K562 (cell line): ENCODE results near the gene PARD3B.
A peak's percentile ranks its signal among the peaks of the same experiment; 100 is the strongest.

Experiments
- CREB1 ChIP-seq, 2 experiments: sonication (generic) in 1 of 2; formaldehyde crosslinking in 1 of 2; IDR thresholded peaks; 2 replicates each; pipeline versions ENCODE4 v1.6.1 to v1.8.0; 2012 to 2022; ENCODE audit warnings: inconsistent platforms in 1 of 2, mild to moderate bottlenecking in 1 of 2, missing genetic modification reagents in 1 of 2, moderate library complexity in 1 of 2
- CTCF ChIP-seq, 3 experiments: IDR thresholded peaks in 2 of 3; conservative IDR thresholded peaks in 1 of 3; 2 replicates each; pipeline ENCODE4 v1.5.1; 2011 to 2012; ENCODE audit warnings: low read length in 3 of 3, mild to moderate bottlenecking in 3 of 3, control low read depth in 2 of 3, improper control_type of control experiment in 1 of 3, inconsistent platforms in 1 of 3, low read depth in 1 of 3, mixed read lengths in 1 of 3, moderate library complexity in 1 of 3; ENCODE audit not compliant: insufficient read depth in 2 of 3
- MXI1 ChIP-seq: IDR thresholded peaks from 2 replicates; pipeline ENCODE4 v1.6.1; 2011; ENCODE audit warnings: low read depth, mild to moderate bottlenecking, improper control_type of control experiment, low read length
- NR2C2 ChIP-seq, 2 experiments: fragments of 200-800 bp in 1 of 2; sonication (Bioruptor generic) in 1 of 2; sonication (generic) in 1 of 2; formaldehyde crosslinking in 1 of 2; IDR thresholded peaks; 2 replicates each; pipeline versions ENCODE4 v1.6.1 to v1.8.0; 2016 to 2022; ENCODE audit warnings: mild to moderate bottlenecking in 1 of 2, missing compliant biosample characterization in 1 of 2, missing genetic modification characterization in 1 of 2, missing genetic modification reagents in 1 of 2
- PCBP1 ChIP-seq: fragments of 200-400 bp; formaldehyde crosslinking; IDR thresholded peaks from 2 replicates; pipeline ENCODE4 v1.6.1; 2018; ENCODE audit warnings: mild to moderate bottlenecking, low read depth, low read length; ENCODE audit not compliant: poor library complexity, severe bottlenecking
- POLR2AphosphoS5 ChIP-seq: IDR thresholded peaks from 2 replicates; pipeline ENCODE4 v1.6.1; 2011; ENCODE audit warnings: mild to moderate bottlenecking, low read depth, low read length, moderate library complexity; ENCODE audit not compliant: control insufficient read depth, insufficient read depth
- USF1 ChIP-seq: sonication (generic); formaldehyde crosslinking; IDR thresholded peaks from 2 replicates; pipeline ENCODE4 v1.9.0; 2022; ENCODE audit warnings: mild to moderate bottlenecking, missing genetic modification reagents
- USF2 ChIP-seq: sonication (generic); formaldehyde crosslinking; IDR thresholded peaks from 2 replicates; pipeline ENCODE4 v1.5.0; 2020; ENCODE audit warnings: missing genetic modification reagents
- YY1 ChIP-seq, 3 experiments: IDR thresholded peaks; 2 replicates each; pipeline ENCODE4 v1.6.1; 2011; ENCODE audit warnings: low read length in 2 of 3, mild to moderate bottlenecking in 2 of 3, moderate library complexity in 2 of 3, borderline replicate concordance in 1 of 3, control low read depth in 1 of 3, low read depth in 1 of 3; ENCODE audit not compliant: insufficient read depth in 3 of 3, insufficient replicate concordance in 2 of 3, control insufficient read depth in 1 of 3, insufficient read length in 1 of 3; ENCODE audit errors: extremely low read depth in 1 of 3
- ZBTB1 ChIP-seq: sonication (generic); formaldehyde crosslinking; IDR thresholded peaks from 2 replicates; pipeline ENCODE4 v1.8.1; 2023; ENCODE audit warnings: missing genetic modification reagents, low read depth, mild to moderate bottlenecking, borderline replicate concordance
- ZC3H11A ChIP-seq: IDR thresholded peaks from 2 replicates; pipeline ENCODE4 v1.6.1; 2012; ENCODE audit warnings: low read depth, low read length, improper control_type of control experiment
- ZNF274 ChIP-seq: IDR thresholded peaks from 2 replicates; pipeline ENCODE4 v1.6.1; 2011; ENCODE audit warnings: low read depth, mild to moderate bottlenecking, low read length, moderate library complexity, borderline replicate concordance
- TF ChIP-seq, protein P1 (sequence below): sonication (generic); formaldehyde crosslinking; IDR thresholded peaks from 2 replicates; pipeline ENCODE4 v1.9.0; 2022; ENCODE audit warnings: mild to moderate bottlenecking, missing genetic modification reagents

DNA sequence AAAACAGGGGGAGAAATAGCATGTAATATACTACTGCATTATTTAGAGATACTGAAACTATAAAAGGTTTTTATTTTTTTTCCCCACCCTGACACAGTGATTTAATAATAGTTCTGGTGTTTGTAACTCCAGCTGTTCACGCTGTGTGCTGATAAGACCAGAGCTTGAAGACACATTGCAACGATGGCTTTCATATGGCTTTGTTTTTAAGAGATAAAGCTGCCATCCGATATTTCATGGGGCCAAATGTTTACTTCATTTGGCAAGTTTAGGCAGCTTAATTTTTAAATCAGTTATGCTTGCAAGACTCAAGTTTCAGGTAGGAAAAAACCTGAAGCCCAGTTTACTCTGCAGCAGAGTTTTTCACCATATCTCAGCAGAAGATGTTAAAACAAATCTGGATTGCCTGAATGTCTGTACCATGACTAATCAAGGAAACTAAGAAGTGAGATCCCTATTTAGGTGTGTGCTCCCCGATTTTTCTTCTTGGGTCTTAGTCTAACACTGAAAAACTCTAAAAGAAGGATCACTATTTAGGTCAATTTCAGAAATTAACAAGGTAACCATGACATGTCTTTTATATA is 508.6 kb downstream of the PARD3B start:
- TF ChIP-seq USF2 (CRISPR knock-in tag), result no peak
- no peak for TF ChIP-seq ZBTB1 (CRISPR knock-in tag)
- TF ChIP-seq CREB1 (IDR thresholded peaks at IDR 0.05), result no peak
- TF ChIP-seq CREB1 (CRISPR knock-in tag; IDR thresholded peaks at IDR 0.05), result no peak
- no peak for TF ChIP-seq USF1 (CRISPR knock-in tag)
- TF ChIP-seq ZC3H11A, result no peak
- no peak for TF ChIP-seq MXI1
- TF ChIP-seq PCBP1, result no peak
- TF ChIP-seq ZNF274, result no peak
- TF ChIP-seq YY1 (IDR thresholded peaks at IDR 0.05; ENCODE audit: borderline replicate concordance in 1 of 3, control insufficient read depth in 1 of 3, extremely low read depth in 1 of 3, insufficient read depth in 3 of 3, insufficient read length in 1 of 3, insufficient replicate concordance in 2 of 3, low read depth in 1 of 3, low read length in 2 of 3), result no peak
- no peak for TF ChIP-seq CTCF (IDR thresholded peaks at IDR 0.05 in 2 of 3, conservative IDR thresholded peaks at IDR 0.05 in 1 of 3; ENCODE audit: insufficient read depth in 2 of 3, low read depth in 1 of 3, low read length in 3 of 3)
- peak; percentile 58; the same call in 1 of the 2 replicates for TF ChIP-seq POLR2AphosphoS5
- TF ChIP-seq, protein P1, sequence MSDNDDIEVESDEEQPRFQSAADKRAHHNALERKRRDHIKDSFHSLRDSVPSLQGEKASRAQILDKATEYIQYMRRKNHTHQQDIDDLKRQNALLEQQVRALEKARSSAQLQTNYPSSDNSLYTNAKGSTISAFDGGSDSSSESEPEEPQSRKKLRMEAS (CRISPR knock-in tag), result no peak
- no peak for TF ChIP-seq NR2C2 (CRISPR knock-in tag; IDR thresholded peaks at IDR 0.05)
- no peak for TF ChIP-seq NR2C2 (tag; IDR thresholded peaks at IDR 0.05)
